PC-9 (cell line): ENCODE measurements around the gene RNASET2. TPM values are rescaled to one million over a fixed set of nuclear protein-coding genes. Genes with fewer than 3 reads are reported as not detected.

Source experiments
- BruUV-seq: library from RNA; stranded (reverse); fragments of 400-500 nt; replicated peaks from 2 replicates; lab custom pipeline; 2021; lab: Mats Ljungman, UMichigan
- CTCF ChIA-PET: fragments of 300-600 bp; sonication (Branson Sonifier 250); formaldehyde crosslinking; loops from one replicate; lab custom pipeline; 2022; ENCODE audit warnings: antibody characterized with exemption; lab: Charles Lee
- POLR2A ChIA-PET: fragments of 300-600 bp; sonication (Branson Sonifier 250); formaldehyde crosslinking; loops from one replicate; lab custom pipeline; 2022; ENCODE audit warnings: antibody characterized with exemption; ENCODE audit not compliant: unreplicated experiment; lab: Charles Lee
- DNase-seq, 2 experiments: peaks; one replicate each; pipeline versions ENCODE4 v3.0.0 to v3.0.0-alpha.2; 2015 to 2022; ENCODE audit warnings: mixed read lengths in 1 of 2
- H2AFZ ChIP-seq: fragments of 200-600 bp; sonication (generic); 2 replicates; pipeline ENCODE4 v1.8.1; 2017; ENCODE audit warnings: antibody characterized with exemption
- H3F3A ChIP-seq: fragments of 200-600 bp; sonication (generic); 2 replicates; pipeline ENCODE4 v1.8.1; 2017; ENCODE audit warnings: antibody characterized with exemption, mild to moderate bottlenecking, low read depth; ENCODE audit not compliant: insufficient read depth
- H3K27ac ChIP-seq: fragments of 200-600 bp; sonication (generic); 2 replicates; pipeline ENCODE4 v1.6.1; 2016; ENCODE audit warnings: mixed run types
- H3K27me3 ChIP-seq: fragments of 200-600 bp; sonication (generic); 2 replicates; pipeline ENCODE4 v1.6.1; 2016; ENCODE audit warnings: low read depth, mixed run types; ENCODE audit not compliant: insufficient read depth
- H3K36me3 ChIP-seq: fragments of 200-600 bp; sonication (generic); 2 replicates; pipeline ENCODE4 v1.6.1; 2016; ENCODE audit warnings: low read depth, mixed run types
- H3K4me1 ChIP-seq: fragments of 200-600 bp; sonication (generic); replicated peaks from 2 replicates; pipeline ENCODE4 v1.6.1; 2016; ENCODE audit warnings: mixed run types; ENCODE audit not compliant: insufficient read depth
- H3K4me2 ChIP-seq: fragments of 200-600 bp; sonication (generic); 2 replicates; pipeline ENCODE4 v1.6.1; 2017; ENCODE audit warnings: mixed run types
- H3K4me3 ChIP-seq: fragments of 200-600 bp; sonication (generic); 2 replicates; pipeline ENCODE4 v1.6.1; 2016; ENCODE audit warnings: mixed run types
- H3K79me2 ChIP-seq: fragments of 200-600 bp; sonication (generic); 2 replicates; pipeline ENCODE4 v1.6.1; 2017; ENCODE audit warnings: low read depth, mixed run types
- H3K9me2 ChIP-seq: fragments of 200-600 bp; sonication (generic); 2 replicates; pipeline ENCODE4 v1.8.1; 2017; ENCODE audit warnings: mild to moderate bottlenecking; ENCODE audit not compliant: insufficient read depth
- H3K9me3 ChIP-seq: fragments of 200-600 bp; sonication (generic); 2 replicates; pipeline ENCODE4 v1.8.1; 2016; ENCODE audit warnings: low read depth; ENCODE audit not compliant: insufficient read depth
- H4K20me1 ChIP-seq: fragments of 200-600 bp; sonication (generic); 2 replicates; pipeline ENCODE4 v1.8.1; 2017; ENCODE audit not compliant: insufficient read depth
- CTCF ChIP-seq: fragments of 200-600 bp; sonication (generic); conservative IDR thresholded peaks from 2 replicates; pipeline ENCODE4 v1.6.1; 2017; ENCODE audit warnings: mixed run types, antibody characterized with exemption, mild to moderate bottlenecking, moderate library complexity
- EZH2 ChIP-seq: fragments of 200-600 bp; sonication (generic); IDR thresholded peaks from 2 replicates; pipeline ENCODE4 v1.8.0; 2017; ENCODE audit warnings: antibody characterized with exemption, low read depth
- intact Hi-C: fragments of 100-400 bp; cut with micrococcal nuclease; formaldehyde crosslinking; loops from one replicate; pipeline ENCODE4 v1.10.0; 2022; ENCODE audit not compliant: unreplicated experiment
- total RNA-seq: library from RNA; stranded (reverse); gene quantifications from 2 replicates; pipeline ENCODE4 v1.2.3, GENCODE V29; 2021

The RNASET2 gene
- total RNA-seq, 1 experiment from 2014 or later = 16.3 TPM

GRCh38 chr6:166957805-166958076, 1.4 kb upstream of the RNASET2 start:
- Histone ChIP-seq H3K4me1 (no peaks in the 10 kb centered on the region), H3F3A (no peaks in the 10 kb centered on the region), H3K36me3 (no peaks in the 10 kb centered on the region), H3K9me3 (no peaks in the 10 kb centered on the region), H3K9me2 (no peaks in the 10 kb centered on the region), H4K20me1 (no peaks in the 10 kb centered on the region), H2AFZ (no peak overlapping the region), H3K27me3 (no peaks in the 10 kb centered on the region), H3K4me3 (no peak overlapping the region), H3K27ac (no peak overlapping the region), H3K4me2 (peak overlapping the region; percentile 99; the same call in 1 of the 2 replicates), H3K79me2 (no peaks in the 10 kb centered on the region)
- DNase-seq = no peak
- BruUV-seq = no TSS peak
- CTCF ChIA-PET = no interaction called here
- intact Hi-C loops = loop anchor here (2.0 kb wide), 1 partner anchor 41 kb away; the partner anchor contains the start of gene CEP43
- POLR2A ChIA-PET = no interaction called here
- TF ChIP-seq EZH2 (no peak), CTCF (no peak)

GRCh38 chr6:166957087-166957804, 896 bp upstream of the RNASET2 start:
- POLR2A ChIA-PET = no interaction called here
- CTCF ChIA-PET = no interaction called here

GRCh38 chr6:166955865-166956443, 396 bp downstream of the RNASET2 start:
- H3K27ac ChIP-seq = no peak overlapping the region
- DNase-seq = peak in 1 of 2 experiments; percentile 37
- no peaks in the 10 kb centered on the region for H3K9me3 ChIP-seq
- H2AFZ ChIP-seq = peak overlapping the region; percentile 99
- no peaks in the 10 kb centered on the region for H3K36me3 ChIP-seq
- no peaks in the 10 kb centered on the region for H3F3A ChIP-seq
- H3K4me2 ChIP-seq = peak overlapping the region; percentile 99
- H3K4me3 ChIP-seq = peak overlapping the region; percentile 86
- H4K20me1 ChIP-seq = no peaks in the 10 kb centered on the region
- intact Hi-C loops = loop anchor here (2.0 kb wide), 1 partner anchor 43 kb away; the partner anchor contains the start of gene CEP43
- H3K4me1 ChIP-seq = no peaks in the 10 kb centered on the region
- no TSS peak for BruUV-seq
- no peaks in the 10 kb centered on the region for H3K9me2 ChIP-seq
- no peaks in the 10 kb centered on the region for H3K27me3 ChIP-seq
- H3K79me2 ChIP-seq = no peaks in the 10 kb centered on the region
- ChIA-PET POLR2A (no interaction called here), CTCF (interaction anchor here (0.6 kb wide), 1 partner anchor 220 kb away, joined by 3 read pairs; no protein-coding TSS in a partner anchor)
- no peak for TF ChIP-seq EZH2
- TF ChIP-seq CTCF = no peak

More at GRCh38 chr6:166957087-166957804, 896 bp upstream of the RNASET2 start:
- H3K27me3 ChIP-seq = no peaks in the 10 kb centered on the region
- no peak for TF ChIP-seq EZH2
- TF ChIP-seq CTCF = no peak
- no peaks in the 10 kb centered on the region for H3K4me1 ChIP-seq
- H3K36me3 ChIP-seq = no peaks in the 10 kb centered on the region
- H3K9me2 ChIP-seq = no peaks in the 10 kb centered on the region
- no TSS peak for BruUV-seq
- H3K4me3 ChIP-seq = peak overlapping the region; percentile 86
- H4K20me1 ChIP-seq = no peaks in the 10 kb centered on the region
- no peaks in the 10 kb centered on the region for H3K9me3 ChIP-seq
- DNase-seq = peak in 1 of 2 experiments; percentile 33
- no peaks in the 10 kb centered on the region for H3F3A ChIP-seq
- no peaks in the 10 kb centered on the region for H3K79me2 ChIP-seq
- H3K4me2 ChIP-seq = peak overlapping the region; percentile 99
- H2AFZ ChIP-seq = peak overlapping the region; percentile 99
- no peak overlapping the region for H3K27ac ChIP-seq
- intact Hi-C loops = loop anchor here (2.0 kb wide), 1 partner anchor 42 kb away; the partner anchor contains the start of gene CEP43
